Activated T-cell treated with anti-CD3 and anti-CD28 coated beads for 48 hours (primary cell): Measurements from ENCODE around the gene THAP4.
A peak's percentile ranks its signal among the peaks of the same experiment; 100 is the strongest.

Experiments used
- DNase-seq: peaks from one replicate; pipeline ENCODE4 v3.0.0-alpha.2; 2020; ENCODE audit warnings: low read depth

Gene THAP4

GRCh38 chr2:241547781-241548450 lies 89.0 kb downstream of the THAP4 start:
- no peak for DNase-seq

GRCh38 chr2:241546771-241547498 lies 90.0 kb downstream of the THAP4 start:
- DNase-seq, result no peak

- no peak for DNase-seq
Measured at GRCh38 chr2:241545523-241546473, 91.2 kb downstream of the THAP4 start.

DNA sequence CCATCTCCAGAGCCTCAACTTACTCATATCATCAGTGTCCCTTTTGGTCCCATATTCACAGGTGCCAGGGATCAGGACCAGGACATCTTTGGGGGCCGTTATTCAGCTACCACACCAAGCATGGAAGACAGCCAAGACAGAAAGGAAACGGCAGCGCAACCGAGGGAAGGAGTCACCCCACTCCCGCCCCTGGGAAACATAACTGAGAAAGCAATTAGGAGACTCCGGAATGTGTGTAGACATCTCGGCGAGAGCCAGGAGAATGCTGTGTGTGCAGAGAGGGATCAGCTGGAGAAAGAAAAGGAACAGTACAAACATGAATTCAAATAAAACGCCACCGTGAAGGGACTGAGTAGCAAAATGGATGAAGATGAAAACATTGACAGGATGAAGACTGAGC lies 91.9 kb downstream of the THAP4 start:
- no peak for DNase-seq

- no peak for DNase-seq
Measured at GRCh38 chr2:241542278-241542605, 94.7 kb downstream of the THAP4 start.

DNA sequence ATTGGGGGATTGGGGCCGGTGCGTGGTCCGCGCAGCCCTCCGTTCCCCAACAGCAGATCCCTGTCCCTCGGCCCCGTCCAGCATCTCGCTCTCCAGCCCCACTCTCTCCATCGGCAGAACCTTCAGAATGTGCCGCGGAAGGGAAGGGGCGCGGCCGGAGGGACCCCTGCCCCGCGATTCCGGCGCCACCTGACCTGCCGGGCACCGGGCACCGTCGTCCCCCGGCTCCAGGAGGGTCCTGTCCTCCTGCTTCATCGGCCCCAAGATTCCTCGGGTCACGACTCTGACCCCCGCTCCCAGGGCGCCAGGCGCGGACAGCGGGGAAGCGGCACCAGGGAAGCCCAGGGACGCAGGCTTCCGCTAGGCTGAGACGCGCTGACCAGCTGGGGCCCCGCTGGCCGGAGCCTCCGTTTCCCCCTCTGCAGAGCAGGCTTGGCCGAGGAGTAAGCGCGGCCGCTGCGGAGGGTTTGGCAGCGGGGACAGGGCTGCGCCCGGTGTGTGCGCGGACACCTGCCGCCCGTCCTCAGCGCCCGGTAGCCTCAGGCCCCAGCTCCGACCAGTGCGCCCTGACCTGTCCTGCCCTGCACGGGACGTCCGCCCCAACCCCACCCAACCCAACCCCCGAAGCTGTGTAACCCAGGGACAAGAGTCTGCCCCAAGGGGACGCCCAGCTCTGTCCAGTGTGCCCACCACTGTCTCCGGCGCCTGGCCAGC lies 95.2 kb downstream of the THAP4 start:
- DNase-seq, result no peak

- DNase-seq, result peak; percentile 72
Measured at GRCh38 chr2:241540771-241541561, 96.0 kb downstream of the THAP4 start.

DNA sequence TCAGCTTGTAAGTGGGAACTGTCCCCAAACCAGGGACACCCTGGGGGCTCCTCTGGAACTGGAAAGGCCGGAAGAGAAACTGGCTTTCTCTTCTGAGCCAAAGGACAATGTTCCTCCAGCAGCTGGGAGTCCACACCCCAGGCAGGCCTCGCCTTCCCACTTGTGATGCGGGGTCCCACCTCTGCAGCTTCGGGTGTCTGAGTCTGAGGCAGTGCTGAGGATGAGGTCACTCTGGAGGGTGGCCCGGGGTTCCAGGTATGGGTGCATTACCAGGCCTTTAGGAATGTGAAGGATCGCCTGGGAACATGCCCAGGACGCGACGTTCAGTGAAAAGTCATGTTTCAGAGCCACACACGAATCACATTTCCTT lies 96.6 kb downstream of the THAP4 start:
- no peak for DNase-seq

DNA sequence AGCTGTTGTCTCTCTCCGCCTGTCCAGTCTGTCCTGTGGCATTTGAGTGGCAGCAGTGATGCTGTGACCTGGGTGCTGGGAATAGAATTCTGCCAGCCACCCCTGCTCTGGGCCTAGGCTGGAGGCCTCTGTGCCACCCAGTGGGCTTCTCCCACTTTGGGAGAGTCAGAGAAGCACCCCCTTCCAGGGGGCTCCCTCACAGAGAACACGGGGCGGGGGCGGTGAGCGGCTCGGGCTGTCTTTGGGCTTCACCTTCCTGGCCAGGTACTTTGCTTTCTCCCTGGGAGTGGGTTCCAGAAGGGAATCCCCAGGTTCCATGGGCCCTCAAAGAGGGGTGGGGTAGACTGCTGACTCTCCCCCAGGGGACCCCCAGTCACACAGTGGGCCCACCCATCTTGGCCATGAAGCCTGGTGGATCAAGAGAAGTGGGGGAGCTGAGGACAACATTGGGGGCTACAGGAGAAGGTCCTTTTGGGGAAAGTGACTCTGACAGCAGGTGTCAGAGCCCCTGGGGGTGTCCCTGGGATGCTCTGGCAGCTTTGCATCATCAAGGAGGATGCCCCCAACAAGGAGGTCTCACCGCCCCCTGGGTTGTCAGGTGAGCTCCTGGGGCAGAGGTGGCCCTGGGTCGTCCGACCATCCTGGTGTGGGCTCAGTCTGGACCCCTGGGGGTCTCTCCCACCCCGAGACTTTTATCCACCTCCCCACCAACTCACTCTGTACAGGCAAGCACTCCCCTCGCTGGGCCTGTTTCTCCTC lies 97.2 kb downstream of the THAP4 start:
- no peak for DNase-seq

GRCh38 chr2:241538838-241539615 lies 97.9 kb downstream of the THAP4 start:
- DNase-seq, result no peak

DNA sequence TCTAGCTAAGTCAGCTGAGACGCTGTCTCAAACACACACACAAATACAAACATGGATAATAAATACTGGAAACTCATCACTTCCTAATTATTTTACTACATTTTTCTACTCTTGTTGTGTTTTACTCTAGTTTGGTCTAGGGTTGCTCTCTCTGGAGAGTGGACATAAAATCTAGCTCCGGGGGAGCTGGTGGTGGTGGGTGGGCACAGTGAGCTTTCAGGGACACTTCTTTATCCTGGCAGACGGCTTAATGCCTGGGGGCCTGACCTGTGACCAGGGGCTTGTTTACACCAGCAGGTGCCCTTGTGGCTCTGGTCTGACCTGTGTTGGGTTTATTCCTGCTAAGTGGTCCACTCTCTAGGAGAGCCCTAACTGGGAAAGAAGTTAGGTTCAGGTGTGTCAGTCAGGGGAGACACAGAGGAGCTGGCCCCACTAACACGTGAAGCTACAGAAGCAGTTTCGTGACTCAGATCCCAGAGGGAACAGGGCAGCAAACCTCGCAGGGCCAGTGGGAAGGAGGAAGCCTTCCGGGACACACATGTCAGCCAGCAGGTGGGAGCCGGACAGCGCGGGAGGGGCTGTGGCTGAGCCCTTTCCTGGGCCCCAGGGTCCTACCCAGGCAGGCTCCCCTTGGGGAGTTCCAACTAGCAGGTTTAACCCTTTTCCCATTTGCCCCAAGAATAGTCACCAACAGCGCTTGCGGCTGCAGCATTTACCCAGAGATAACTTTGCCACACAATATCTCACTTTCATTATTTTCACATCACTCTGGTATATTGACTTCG lies 100.9 kb downstream of the THAP4 start:
- no peak for DNase-seq

DNA sequence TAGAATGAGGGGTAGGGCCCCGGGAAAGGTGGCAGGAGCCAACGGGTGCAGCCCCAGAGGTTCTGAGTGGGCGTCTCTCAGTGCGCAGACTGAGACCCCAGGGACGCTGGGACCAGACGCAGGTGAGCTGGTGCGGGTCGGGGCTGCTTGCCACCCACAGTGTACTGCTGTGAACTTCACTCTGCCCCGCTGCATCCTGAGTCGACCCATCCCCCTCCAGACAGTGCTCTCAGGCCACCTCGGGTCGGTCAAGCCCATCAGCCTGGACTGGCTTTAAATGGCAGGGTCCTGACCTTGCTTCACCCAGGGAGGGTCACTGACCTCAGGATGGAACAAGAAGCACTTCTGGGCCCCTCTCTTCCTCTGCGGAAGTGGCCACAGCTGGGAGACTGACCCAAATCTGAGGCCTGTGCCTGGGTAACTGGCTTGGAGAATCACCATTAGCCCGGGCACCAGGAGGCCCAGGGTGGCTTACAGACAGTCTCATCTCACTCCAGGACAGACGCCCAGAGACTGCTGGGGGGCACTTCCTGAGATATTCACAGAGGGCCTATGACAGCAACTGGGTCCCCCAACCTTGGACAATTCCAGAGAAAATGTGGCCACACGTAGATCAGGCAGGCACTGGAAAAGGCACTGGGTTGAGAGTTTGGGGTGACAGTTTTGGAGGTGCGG lies 102.1 kb downstream of the THAP4 start:
- DNase-seq, result no peak
